GM10266 (cell line): ENCODE results near the gene RFX8.
A peak's percentile ranks its signal among the peaks of the same experiment; 100 is the strongest.

Experiments used
- DNase-seq: peaks from one replicate; pipeline ENCODE4 v3.0.0; 2012; ENCODE audit errors: extremely low spot score
- CTCF ChIP-seq: IDR thresholded peaks from 2 replicates; pipeline ENCODE4 v1.5.1; 2012; ENCODE audit warnings: mild to moderate bottlenecking, low read depth; ENCODE audit not compliant: control insufficient read depth, insufficient read depth; ENCODE audit errors: missing control alignments

RFX8 gene

GRCh38 chr2:101420623-101421022, 54.3 kb downstream of the RFX8 start:
- no peak for DNase-seq
- no peak for TF ChIP-seq CTCF

GRCh38 chr2:101419096-101419663, 55.7 kb downstream of the RFX8 start:
- peak; percentile 64 for TF ChIP-seq CTCF
- DNase-seq: peak; percentile 62

GRCh38 chr2:101418460-101419095, 56.3 kb downstream of the RFX8 start:
- DNase-seq: no peak
- no peak for TF ChIP-seq CTCF

- no peak for TF ChIP-seq CTCF
- DNase-seq: no peak
Measured at GRCh38 chr2:101416609-101417008, 58.3 kb downstream of the RFX8 start.

GRCh38 chr2:101415884-101416283, 59.0 kb downstream of the RFX8 start:
- no peak for TF ChIP-seq CTCF

GRCh38 chr2:101415220-101415619, 59.7 kb downstream of the RFX8 start:
- TF ChIP-seq CTCF: no peak
- DNase-seq: no peak

More at GRCh38 chr2:101415884-101416283, 59.0 kb downstream of the RFX8 start:
- no peak for DNase-seq

- no peak for DNase-seq
- no peak for TF ChIP-seq CTCF
Measured at GRCh38 chr2:101412092-101412694, 62.7 kb downstream of the RFX8 start.
